ENCODE measurements around the gene LRRN3.

Gene LRRN3

DNA sequence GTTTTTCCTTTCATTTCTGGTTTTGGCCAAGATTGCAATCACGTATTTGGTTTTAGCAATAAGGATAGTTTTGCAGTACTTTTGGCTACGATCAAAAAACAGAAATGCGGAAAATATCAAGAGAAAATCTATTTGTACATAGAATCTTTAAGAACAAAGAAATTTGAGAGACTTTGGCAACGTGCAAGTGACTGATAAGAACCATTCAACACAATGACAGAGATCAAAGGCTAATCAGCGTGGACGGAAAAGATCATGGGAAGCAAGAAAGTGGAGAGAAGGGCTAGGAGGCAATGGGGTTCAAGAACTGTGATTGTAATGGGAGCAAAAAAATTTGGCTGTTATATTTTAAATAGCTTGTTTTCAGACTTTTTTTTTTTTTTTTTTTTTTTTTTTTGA, 16.2 kb upstream of the LRRN3 start:
- Histone ChIP-seq H3K36me3 (replicated peaks in 1 of 2; ENCODE audit: control insufficient read depth in 2 of 2, insufficient read depth in 2 of 2, low read length in 2 of 2) (no peaks in the 10 kb centered on the region), H3K4me2 (ENCODE audit: insufficient read depth, low read length, poor library complexity, severe bottlenecking) (no peak overlapping the region), H4K91ac (ENCODE audit: low read depth, low read length, poor library complexity) (no peak overlapping the region), H2BK120ac (ENCODE audit: low read depth, low read length) (no peak overlapping the region), H3K9me3 (replicated peaks in 1 of 2; ENCODE audit: control insufficient read depth in 2 of 2, insufficient read depth in 1 of 2, low read depth in 1 of 2, low read length in 2 of 2) (no peaks in the 10 kb centered on the region), H3K27ac (replicated peaks; ENCODE audit: low read length) (no peak overlapping the region), H3K79me1 (ENCODE audit: low read depth, low read length) (no peaks in the 10 kb centered on the region), H4K8ac (ENCODE audit: low read depth, low read length) (no peak overlapping the region), H3K18ac (ENCODE audit: low read length) (no peak overlapping the region), H2BK12ac (ENCODE audit: low read length) (no peak overlapping the region), H3K27me3 (ENCODE audit: control insufficient read depth in 3 of 3, insufficient read depth in 3 of 3, low read depth in 1 of 3, low read length in 3 of 3) (no peaks in the 10 kb centered on the region), H3K14ac (ENCODE audit: low read length) (no peak overlapping the region), H3K4ac (ENCODE audit: low read length) (no peak overlapping the region), H2BK15ac (ENCODE audit: low read length) (no peak overlapping the region), H3K4me1 (ENCODE audit: control insufficient read depth in 2 of 2, insufficient read depth in 1 of 2, low read depth in 1 of 2, low read length in 2 of 2) (peaks cover 0 to 11% of the 10 kb centered on the region in 2 donors), H3K4me3 (ENCODE audit: low read length in 2 of 2) (no peak overlapping the region), H2BK5ac (ENCODE audit: low read length) (no peak overlapping the region), H3K9ac (ENCODE audit: low read depth, low read length, poor library complexity) (no peak overlapping the region), H2AFZ (ENCODE audit: low read length) (no peak overlapping the region), H3K23ac (ENCODE audit: low read depth, low read length, poor library complexity) (no peak overlapping the region), H2AK5ac (ENCODE audit: low read depth, low read length) (no peak overlapping the region)
- no CpG with 5 or more reads among the region's 6 CpGs for WGBS, 2 donors (ENCODE audit: extremely low coverage in 2 of 2, insufficient read length in 2 of 2, insufficient replicate concordance in 1 of 2)
- DNase-seq (ENCODE audit: low spot score), result no peak

DNA sequence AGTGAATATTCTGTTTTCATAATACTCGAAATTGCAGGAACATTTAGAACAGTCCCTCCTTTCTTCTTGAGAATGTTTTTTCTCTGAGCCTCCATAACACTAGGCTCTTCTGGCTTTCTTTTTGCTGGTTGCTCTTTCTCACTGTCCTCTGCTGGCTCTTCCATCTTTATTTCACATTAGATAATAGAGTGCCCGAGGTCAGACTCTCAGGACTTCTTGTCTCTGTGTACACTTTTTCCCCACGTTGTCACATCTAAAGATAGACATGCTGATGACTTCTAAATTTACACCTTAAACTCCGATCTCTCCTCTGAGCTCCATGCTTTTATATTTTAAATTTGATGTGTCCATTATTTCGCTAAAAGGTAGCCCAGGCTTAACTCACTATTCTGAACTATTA, 15.4 kb upstream of the LRRN3 start:
- Histone ChIP-seq H2AK5ac (ENCODE audit: low read depth, low read length) (no peak overlapping the region), H2BK12ac (ENCODE audit: low read length) (no peak overlapping the region), H2BK120ac (ENCODE audit: low read depth, low read length) (no peak overlapping the region), H4K8ac (ENCODE audit: low read depth, low read length) (no peak overlapping the region), H3K79me1 (ENCODE audit: low read depth, low read length) (no peaks in the 10 kb centered on the region), H4K91ac (ENCODE audit: low read depth, low read length, poor library complexity) (no peak overlapping the region), H2AFZ (ENCODE audit: low read length) (no peak overlapping the region), H3K36me3 (replicated peaks in 1 of 2; ENCODE audit: control insufficient read depth in 2 of 2, insufficient read depth in 2 of 2, low read length in 2 of 2) (no peaks in the 10 kb centered on the region), H3K18ac (ENCODE audit: low read length) (no peak overlapping the region), H3K23ac (ENCODE audit: low read depth, low read length, poor library complexity) (no peak overlapping the region), H3K4me2 (ENCODE audit: insufficient read depth, low read length, poor library complexity, severe bottlenecking) (no peak overlapping the region), H3K4me3 (ENCODE audit: low read length in 2 of 2) (no peak overlapping the region), H3K4me1 (ENCODE audit: control insufficient read depth in 2 of 2, insufficient read depth in 1 of 2, low read depth in 1 of 2, low read length in 2 of 2) (peaks cover 0 to 11% of the 10 kb centered on the region in 2 donors), H2BK15ac (ENCODE audit: low read length) (no peak overlapping the region), H2BK5ac (ENCODE audit: low read length) (no peak overlapping the region), H3K27me3 (ENCODE audit: control insufficient read depth in 3 of 3, insufficient read depth in 3 of 3, low read depth in 1 of 3, low read length in 3 of 3) (no peaks in the 10 kb centered on the region), H3K9me3 (replicated peaks in 1 of 2; ENCODE audit: control insufficient read depth in 2 of 2, insufficient read depth in 1 of 2, low read depth in 1 of 2, low read length in 2 of 2) (no peaks in the 10 kb centered on the region), H3K14ac (ENCODE audit: low read length) (no peak overlapping the region), H3K27ac (replicated peaks; ENCODE audit: low read length) (no peak overlapping the region), H3K9ac (ENCODE audit: low read depth, low read length, poor library complexity) (no peak overlapping the region), H3K4ac (ENCODE audit: low read length) (no peak overlapping the region)
- no CpG with 5 or more reads among the region's 5 CpGs for WGBS, 2 donors (ENCODE audit: extremely low coverage in 2 of 2, insufficient read length in 2 of 2, insufficient replicate concordance in 1 of 2)
- no peak for DNase-seq (ENCODE audit: low spot score)

DNA sequence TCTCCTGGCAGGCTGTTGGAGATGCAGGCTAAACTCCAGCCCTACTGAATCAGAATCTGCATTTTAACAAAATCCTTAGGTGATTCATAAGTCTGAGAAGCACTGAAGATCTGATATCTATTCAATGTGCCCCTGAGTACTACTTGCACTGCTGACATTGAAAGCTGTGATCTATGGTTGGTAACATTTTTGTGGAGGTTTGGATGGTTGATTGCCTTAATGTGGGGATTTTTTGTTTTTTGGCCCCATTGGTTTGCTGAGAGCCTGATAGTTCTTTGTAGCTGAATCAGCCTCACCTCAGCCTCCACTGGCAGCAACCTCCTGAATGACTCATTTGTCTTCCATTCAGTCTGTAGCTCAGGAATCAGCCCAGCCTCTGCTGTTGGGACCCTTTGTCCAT, 14.7 kb upstream of the LRRN3 start:
- Histone ChIP-seq H3K4me3 (ENCODE audit: low read length in 2 of 2) (no peak overlapping the region), H2AK5ac (ENCODE audit: low read depth, low read length) (no peak overlapping the region), H3K27ac (replicated peaks; ENCODE audit: low read length) (no peak overlapping the region), H2BK120ac (ENCODE audit: low read depth, low read length) (no peak overlapping the region), H3K9me3 (replicated peaks in 1 of 2; ENCODE audit: control insufficient read depth in 2 of 2, insufficient read depth in 1 of 2, low read depth in 1 of 2, low read length in 2 of 2) (no peaks in the 10 kb centered on the region), H3K79me1 (ENCODE audit: low read depth, low read length) (no peaks in the 10 kb centered on the region), H4K91ac (ENCODE audit: low read depth, low read length, poor library complexity) (no peak overlapping the region), H2AFZ (ENCODE audit: low read length) (no peak overlapping the region), H4K8ac (ENCODE audit: low read depth, low read length) (no peak overlapping the region), H3K4me1 (ENCODE audit: control insufficient read depth in 2 of 2, insufficient read depth in 1 of 2, low read depth in 1 of 2, low read length in 2 of 2) (peaks cover 0 to 12% of the 10 kb centered on the region in 2 donors), H3K14ac (ENCODE audit: low read length) (no peak overlapping the region), H3K4me2 (ENCODE audit: insufficient read depth, low read length, poor library complexity, severe bottlenecking) (no peak overlapping the region), H3K27me3 (ENCODE audit: control insufficient read depth in 3 of 3, insufficient read depth in 3 of 3, low read depth in 1 of 3, low read length in 3 of 3) (no peaks in the 10 kb centered on the region), H3K9ac (ENCODE audit: low read depth, low read length, poor library complexity) (no peak overlapping the region), H2BK15ac (ENCODE audit: low read length) (no peak overlapping the region), H3K36me3 (replicated peaks in 1 of 2; ENCODE audit: control insufficient read depth in 2 of 2, insufficient read depth in 2 of 2, low read length in 2 of 2) (no peaks in the 10 kb centered on the region), H3K23ac (ENCODE audit: low read depth, low read length, poor library complexity) (no peak overlapping the region), H3K4ac (ENCODE audit: low read length) (no peak overlapping the region), H2BK5ac (ENCODE audit: low read length) (no peak overlapping the region), H3K18ac (ENCODE audit: low read length) (no peak overlapping the region), H2BK12ac (ENCODE audit: low read length) (no peak overlapping the region)
- DNase-seq (ENCODE audit: low spot score), result no peak

DNA sequence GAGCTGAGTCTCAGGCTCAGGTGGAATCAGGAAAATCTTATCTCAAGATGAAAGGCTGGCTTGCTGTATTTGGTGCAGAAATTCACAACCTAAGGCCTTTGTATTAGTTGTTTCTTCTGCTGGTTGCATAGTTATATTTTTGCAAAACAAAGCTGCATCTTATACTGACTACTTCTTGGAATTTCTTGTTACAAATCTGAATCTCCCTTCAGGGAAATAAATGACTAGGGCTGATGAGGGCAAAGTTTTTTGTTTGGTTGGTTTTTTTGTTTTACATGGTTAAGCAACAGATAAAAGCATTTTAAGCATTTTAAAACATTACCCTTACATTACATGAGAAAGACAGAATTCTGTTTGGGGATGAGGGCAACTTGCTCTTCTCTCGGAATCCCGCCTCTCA, 13.9 kb upstream of the LRRN3 start:
- H3K27me3 ChIP-seq (ENCODE audit: control insufficient read depth in 3 of 3, insufficient read depth in 3 of 3, low read depth in 1 of 3, low read length in 3 of 3), result no peaks in the 10 kb centered on the region
- H3K14ac ChIP-seq (ENCODE audit: low read length), result no peak overlapping the region
- H3K4me1 ChIP-seq (ENCODE audit: control insufficient read depth in 2 of 2, insufficient read depth in 1 of 2, low read depth in 1 of 2, low read length in 2 of 2), result peaks cover 2 to 20% of the 10 kb centered on the region in 2 donors
- H3K9me3 ChIP-seq (replicated peaks in 1 of 2; ENCODE audit: control insufficient read depth in 2 of 2, insufficient read depth in 1 of 2, low read depth in 1 of 2, low read length in 2 of 2), result no peaks in the 10 kb centered on the region
- H3K9ac ChIP-seq (ENCODE audit: low read depth, low read length, poor library complexity), result no peak overlapping the region
- WGBS, 2 donors (ENCODE audit: extremely low coverage in 2 of 2, insufficient read length in 2 of 2, insufficient replicate concordance in 1 of 2), result no CpG with 5 or more reads among the region's 2 CpGs
- no peak overlapping the region for H2BK15ac ChIP-seq (ENCODE audit: low read length)
- no peaks in the 10 kb centered on the region for H3K79me1 ChIP-seq (ENCODE audit: low read depth, low read length)
- H3K27ac ChIP-seq (replicated peaks; ENCODE audit: low read length), result no peak overlapping the region
- H3K4ac ChIP-seq (ENCODE audit: low read length), result no peak overlapping the region
- DNase-seq (ENCODE audit: low spot score), result no peak
- H2BK12ac ChIP-seq (ENCODE audit: low read length), result no peak overlapping the region
- no peak overlapping the region for H3K4me2 ChIP-seq (ENCODE audit: insufficient read depth, low read length, poor library complexity, severe bottlenecking)
- H3K23ac ChIP-seq (ENCODE audit: low read depth, low read length, poor library complexity), result no peak overlapping the region
- no peaks in the 10 kb centered on the region for H3K36me3 ChIP-seq (replicated peaks in 1 of 2; ENCODE audit: control insufficient read depth in 2 of 2, insufficient read depth in 2 of 2, low read length in 2 of 2)
- no peak overlapping the region for H3K18ac ChIP-seq (ENCODE audit: low read length)
- H3K4me3 ChIP-seq (ENCODE audit: low read length in 2 of 2), result no peak overlapping the region
- no peak overlapping the region for H2AK5ac ChIP-seq (ENCODE audit: low read depth, low read length)
- no peak overlapping the region for H2BK120ac ChIP-seq (ENCODE audit: low read depth, low read length)
- no peak overlapping the region for H4K91ac ChIP-seq (ENCODE audit: low read depth, low read length, poor library complexity)
- no peak overlapping the region for H2BK5ac ChIP-seq (ENCODE audit: low read length)
- H2AFZ ChIP-seq (ENCODE audit: low read length), result no peak overlapping the region
- H4K8ac ChIP-seq (ENCODE audit: low read depth, low read length), result no peak overlapping the region
